NCI-H524 treated with DMSO at 0.1 percent for 48 hours (cell line): ENCODE results near the gene CDC42BPB.
"Not testable (repeated sequence)": the region's sequence is repeated elsewhere in the genome, so short reads cannot be mapped to it uniquely, and the experiment has no call there.

ENCODE experiments used
- DNase-seq: peaks from one replicate; lab custom pipeline; 2025; lab: John Stamatoyannopoulos, UW

CDC42BPB gene

DNA sequence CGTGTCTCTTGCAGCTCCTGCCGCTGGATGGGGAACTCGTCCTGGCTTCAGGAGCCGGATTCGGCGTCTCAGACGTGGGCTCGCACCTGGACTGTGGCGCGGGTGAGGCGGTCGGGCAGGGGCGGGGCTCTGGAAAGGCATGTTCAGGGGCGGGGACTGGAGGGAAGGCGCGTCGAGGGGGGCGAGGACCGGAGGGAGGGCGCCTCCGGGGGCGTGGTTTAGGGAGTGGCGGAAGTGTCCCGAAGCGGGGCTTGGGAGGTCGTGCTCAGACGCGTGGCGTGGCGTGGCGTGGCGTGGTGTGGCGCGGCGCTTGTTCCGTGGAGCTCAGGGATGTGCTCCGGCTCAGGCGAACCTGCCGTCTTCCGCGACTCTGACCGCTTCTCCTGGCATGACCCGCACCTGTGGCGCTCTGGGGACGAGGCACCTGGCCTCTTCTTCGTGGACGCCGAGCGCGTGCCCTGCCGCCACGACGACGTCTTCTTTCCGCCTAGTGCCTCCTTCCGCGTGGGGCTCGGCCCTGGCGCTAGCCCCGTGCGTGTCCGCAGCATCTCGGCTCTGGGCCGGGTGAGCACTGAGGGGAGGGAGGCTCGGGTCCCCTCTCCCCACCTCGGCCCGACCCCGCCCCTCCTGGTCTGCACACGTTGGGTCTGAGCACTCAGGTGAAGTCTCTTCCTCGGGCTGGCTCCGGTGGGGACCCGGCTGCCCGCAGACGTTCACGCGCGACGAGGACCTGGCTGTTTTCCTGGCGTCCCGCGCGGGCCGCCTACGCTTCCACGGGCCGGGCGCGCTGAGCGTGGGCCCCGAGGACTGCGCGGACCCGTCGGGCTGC lies 128.7 kb downstream of the CDC42BPB start:
- peak; percentile 25 for DNase-seq

DNA sequence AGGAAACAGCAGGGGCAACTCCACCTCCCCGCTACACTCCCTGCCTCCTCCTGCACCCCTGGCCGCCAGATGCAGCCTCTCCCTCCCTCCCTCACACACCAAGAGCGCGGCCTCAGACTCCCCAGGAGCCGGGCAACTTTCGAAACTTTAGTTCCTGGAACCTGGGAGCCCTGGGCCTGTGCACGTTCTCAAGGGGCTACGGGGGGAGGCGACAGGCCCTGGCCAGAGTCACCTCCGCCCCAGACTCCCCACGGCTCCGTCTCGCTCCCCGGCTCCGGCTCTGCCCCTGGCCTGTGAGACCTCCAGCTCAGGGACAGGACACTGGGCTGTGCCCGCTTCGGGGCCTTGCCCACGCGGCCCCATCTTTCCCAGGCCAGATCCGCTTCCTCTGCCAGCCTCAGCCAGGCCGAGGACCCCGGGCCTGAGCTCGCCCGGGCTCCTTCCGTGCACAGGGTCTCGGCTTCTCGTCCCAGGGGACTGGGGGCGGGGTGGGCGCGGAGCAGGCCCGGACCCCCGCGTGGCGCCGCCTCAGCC lies 129.4 kb downstream of the CDC42BPB start:
- DNase-seq, result no peak

DNA sequence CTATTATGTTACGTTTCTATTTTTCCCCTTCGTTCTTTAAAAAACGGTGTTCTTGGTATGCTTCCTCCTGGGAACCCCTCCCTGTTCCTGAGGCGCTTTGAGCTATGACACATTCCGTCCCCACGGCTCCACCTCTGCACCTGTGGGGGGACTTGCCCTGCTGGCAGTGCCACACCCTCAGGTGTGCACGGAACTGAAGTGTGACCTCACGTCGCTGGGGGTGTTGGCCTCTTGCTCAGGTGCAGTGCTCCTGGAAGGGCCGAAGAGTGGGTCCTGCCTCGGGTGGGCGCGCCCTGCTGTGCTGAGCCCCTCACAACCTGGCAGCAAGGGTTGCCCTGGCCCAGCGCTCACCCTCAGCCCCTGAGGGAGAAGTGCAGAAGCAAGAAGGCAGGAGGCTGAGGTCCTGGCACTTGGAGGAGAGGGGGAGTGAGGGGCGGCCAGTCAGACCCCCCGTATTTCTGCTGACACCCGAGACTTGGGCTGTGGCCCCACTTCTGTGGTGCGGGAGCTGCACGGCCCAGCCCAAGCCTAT lies 129.9 kb downstream of the CDC42BPB start:
- DNase-seq, result no peak

DNA sequence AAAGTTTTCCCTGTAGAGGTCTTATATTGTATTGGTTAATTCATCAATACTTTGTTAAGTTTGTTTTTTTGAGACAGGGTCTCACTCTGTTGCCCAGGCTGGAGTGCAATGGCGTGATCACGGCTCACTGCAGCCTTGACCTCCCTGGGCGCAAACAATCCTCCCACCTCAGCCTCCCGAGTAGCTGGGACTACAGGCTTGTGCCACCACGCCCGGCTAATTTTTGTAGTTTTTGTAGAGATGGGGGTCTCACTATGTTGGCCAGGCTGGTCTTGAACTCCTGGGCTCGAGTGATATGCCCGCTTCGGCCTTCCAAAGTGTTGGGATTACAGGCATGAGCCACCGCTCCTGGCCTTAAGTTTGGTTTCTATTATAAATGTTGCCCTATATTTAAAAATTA lies 130.5 kb downstream of the CDC42BPB start:
- not testable (repeated sequence) for DNase-seq

DNA sequence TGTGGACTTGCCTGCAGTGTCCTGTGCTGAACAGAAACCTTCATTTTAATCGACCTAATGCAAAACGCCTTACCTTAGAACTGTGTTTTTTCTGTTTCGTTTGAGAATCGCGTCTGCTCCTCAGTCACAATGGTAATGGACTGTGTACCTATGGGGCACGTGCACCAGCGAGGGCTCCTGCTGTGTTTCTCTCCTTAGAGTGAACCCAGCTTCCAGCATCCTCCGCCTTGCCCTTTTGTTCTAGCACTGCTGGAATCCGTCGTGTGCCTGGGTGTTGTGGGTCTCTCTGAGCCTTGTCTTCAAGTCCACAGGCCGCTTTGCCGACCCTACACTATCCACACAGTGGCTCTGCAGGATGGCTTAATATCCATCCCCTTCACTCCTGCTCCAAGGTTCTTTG lies 131.2 kb downstream of the CDC42BPB start:
- DNase-seq, result no peak

DNA sequence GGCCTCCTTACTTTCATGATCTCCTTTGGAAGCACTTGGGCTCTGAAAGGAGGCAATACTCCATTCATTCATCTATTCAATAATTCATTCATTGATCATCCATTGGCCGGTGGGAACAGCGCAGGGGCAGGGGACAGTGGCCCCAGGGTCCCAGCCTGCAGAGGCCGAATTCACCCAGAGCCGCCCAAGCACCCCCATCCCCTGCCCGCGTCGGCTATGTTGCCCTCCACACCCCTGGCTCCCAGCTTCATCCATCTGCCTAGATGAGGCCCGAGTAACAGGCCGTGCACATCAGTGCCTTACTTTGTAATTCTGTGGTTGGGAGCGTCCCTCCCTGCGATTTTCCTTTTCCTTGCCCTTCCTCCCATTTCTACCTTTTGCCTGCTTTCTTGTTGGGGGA lies 131.7 kb downstream of the CDC42BPB start:
- DNase-seq, result no peak

DNA sequence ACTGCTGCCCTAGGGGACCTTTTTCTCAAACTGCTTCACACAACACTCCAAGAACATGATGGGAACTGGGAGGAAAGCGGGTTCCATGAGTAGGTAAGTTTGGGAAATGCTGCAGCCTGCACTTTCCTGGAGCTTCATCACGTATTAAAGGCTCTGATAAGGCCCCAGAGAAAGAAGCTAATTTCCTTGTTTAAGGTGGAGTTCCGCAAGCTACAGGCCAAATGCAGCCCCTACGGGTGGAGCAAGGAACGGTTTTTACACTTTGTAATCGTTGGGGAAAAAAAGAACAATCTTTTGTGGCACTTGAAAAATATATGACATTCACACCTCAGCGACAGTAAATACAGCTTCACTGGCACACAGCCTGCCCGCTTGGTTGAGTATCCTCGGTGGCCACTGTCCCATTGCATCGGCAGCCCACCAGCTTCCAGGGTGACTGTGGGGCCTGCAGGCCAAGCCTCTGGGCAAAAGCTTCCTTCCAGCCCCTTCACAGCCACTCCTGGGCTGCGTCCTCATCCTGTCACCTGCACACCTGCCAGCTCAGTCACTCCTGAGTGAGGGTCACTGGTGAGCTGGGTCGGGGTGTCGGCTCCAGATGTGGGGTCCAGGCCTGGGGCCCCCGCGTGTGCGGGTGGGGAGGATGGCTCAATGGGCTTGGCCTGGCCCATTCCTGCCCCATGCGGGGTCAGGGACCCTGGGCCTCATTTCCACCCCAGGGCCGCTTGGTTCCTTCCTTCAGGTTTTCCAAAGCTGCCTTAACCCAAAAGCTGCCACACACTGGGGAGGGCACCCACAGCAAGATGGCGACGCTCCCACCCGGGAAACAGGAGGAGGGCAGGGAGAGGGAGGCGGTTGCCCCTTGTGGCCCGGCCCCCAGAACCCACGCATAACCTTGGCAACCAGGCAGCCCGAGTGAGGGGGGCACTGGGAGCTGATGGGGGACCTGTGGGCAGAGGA lies 132.4 kb downstream of the CDC42BPB start:
- no peak for DNase-seq

DNA sequence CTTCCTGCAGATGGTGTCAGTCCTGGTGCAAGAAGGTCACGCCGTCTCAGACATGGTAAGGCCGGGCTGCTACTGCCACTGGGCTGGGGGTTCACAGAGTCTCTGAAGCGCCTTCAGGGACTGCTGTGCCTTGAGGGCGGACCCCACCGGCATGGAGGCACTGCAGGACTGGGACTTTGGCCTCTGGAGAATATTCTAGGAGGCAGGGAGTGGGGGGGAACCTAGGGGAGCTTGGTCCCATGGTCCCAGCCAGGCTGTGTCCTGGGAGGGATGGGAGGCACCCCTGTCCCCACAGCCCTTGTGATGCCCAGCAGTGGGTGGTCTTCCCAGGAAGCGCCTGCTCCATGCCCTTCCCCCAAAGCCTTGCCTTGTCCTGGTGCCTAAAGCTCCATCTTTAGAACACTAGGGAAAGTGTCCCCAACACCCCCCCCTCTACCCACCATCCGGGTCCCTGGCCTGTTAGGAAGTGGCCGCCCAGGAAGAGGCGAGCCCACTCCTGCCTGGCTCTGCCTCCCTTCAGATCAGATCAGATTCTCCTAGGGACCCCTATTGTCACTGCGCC lies 133.3 kb downstream of the CDC42BPB start:
- no peak for DNase-seq

DNA sequence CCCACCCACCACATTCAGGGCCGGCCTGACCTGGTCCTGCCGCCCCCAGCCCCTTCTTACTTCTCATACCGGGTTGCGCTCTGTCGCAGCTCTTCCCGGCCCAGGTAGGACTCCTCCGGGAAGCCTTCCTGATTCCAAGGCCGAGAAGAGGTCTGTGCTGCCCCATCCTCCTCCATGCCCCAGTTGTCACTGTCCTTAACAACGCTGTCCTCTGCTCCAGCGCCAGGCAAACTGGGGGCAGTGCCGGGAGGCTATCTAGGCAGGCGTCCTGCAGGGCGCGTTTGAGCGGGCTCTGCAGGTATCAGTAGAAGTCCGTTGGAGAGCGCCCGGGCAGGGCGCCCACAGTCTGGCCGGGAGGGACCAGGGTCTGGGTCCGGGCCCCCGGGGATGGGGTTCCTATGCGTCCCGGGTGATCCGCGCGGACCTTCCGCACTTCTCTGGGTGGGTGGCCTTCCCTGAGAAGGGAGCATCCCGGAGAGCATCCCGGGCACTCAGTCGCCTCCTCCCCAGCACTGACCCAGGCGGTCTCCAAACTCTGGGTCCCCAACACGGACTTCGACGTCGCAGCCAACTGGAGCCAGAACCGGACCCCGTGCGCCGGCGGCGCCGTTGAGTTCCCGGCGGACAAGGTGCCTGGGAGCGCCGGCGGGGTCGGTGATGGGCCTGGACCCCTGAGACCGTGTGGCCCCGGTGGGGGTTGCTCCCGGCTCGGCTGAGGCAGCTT lies 134.0 kb downstream of the CDC42BPB start:
- DNase-seq, result no peak

DNA sequence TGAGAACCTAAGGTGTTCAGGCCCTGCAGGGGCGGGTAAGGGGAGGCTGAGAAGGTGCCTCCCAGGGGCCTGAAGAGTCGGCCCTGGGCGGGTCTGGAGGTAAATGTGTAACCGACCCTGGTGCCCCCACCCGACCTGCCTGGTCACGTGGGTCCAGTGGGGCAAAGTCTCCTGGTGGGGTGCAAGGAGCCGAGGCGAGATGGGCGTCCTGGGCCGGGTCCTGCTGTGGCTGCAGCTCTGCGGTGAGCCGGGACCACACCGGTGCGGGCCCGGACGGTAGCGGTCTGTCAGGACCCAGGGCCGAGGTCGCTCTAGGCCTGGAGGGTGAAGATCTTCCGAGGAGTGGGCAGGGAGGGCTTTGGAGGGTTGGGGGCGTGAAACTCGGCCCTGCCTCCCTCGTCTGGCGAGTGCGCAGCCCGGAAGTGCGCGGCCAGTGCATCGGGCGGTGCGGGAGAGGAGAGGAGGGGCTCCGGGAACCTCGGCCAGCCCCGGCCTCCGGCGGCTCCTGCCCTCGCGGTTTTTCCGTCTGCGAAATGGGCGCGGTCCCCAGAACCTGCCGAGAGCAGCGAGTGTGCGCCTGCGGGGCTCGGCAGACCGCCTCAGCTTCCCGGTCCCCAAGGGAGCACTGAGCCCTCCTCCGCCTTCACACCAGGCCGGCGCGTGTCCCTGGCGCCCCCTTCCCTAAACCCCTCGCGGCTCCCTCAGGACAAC lies 134.7 kb downstream of the CDC42BPB start, which contains the start of gene AMN:
TSS of gene AMN (plus strand) at position 174 of the 711 bp plus-strand sequence. CDS start at position 200, 26 bp downstream.
- no peak for DNase-seq

DNA sequence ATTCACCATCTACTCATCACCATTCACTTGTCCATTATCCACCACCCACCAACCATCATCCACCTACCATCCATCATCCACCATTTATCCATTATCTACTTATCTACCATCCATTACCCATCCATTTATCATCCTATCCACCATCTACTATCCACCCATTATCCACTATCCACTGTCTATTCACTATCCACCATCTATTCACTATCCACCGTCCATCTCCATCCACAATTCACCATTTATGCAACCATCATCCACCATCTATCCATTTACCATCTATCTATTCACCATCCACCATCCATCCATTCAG lies 136.4 kb downstream of the CDC42BPB start:
- no peak for DNase-seq

DNA sequence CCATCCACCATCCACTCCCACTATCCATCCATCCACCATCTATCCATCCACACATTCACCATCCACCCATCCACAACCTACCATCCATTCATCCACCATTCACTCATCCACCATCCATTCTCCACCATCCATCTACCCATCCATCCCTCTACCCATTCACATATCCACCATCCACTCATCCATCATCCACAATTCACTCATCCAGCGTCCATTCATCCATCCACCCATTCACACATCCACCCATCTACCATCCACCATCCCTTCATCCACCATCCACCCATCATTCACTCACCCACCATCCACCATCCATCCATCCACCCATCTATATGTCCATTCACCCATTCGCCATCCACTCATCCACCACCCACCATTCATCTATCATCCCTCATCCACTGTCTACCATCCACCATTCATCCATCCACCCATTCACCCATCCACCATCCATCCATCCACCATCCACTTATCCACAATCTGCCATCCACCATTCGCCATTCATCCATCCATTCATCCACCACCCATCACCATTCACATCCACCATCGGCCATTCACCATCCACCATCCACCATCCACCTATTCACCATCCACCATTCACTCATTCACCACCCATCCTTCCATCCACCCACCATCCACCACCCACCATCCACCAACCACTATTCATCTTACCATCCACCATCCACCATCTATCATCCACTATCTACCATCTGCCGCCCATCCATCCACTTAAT lies 136.9 kb downstream of the CDC42BPB start:
- no peak for DNase-seq

DNA sequence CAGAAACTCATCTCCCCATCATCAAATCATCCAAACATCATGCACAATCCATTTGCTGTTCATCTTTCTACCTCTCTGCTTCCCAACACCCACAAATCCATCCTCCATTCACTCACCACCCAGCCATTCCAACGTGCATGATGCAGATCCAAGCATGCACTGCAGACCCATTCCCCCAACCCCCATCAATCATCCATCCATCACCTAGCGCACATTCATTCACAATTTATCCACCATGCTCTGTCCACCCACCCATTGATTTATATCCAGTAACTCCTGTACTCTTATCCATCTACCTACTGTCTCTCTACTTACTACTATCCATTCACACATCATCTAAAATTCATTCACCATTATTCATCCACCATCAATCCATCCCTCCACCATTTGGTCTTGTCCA lies 138.9 kb downstream of the CDC42BPB start:
- DNase-seq, result no peak

DNA sequence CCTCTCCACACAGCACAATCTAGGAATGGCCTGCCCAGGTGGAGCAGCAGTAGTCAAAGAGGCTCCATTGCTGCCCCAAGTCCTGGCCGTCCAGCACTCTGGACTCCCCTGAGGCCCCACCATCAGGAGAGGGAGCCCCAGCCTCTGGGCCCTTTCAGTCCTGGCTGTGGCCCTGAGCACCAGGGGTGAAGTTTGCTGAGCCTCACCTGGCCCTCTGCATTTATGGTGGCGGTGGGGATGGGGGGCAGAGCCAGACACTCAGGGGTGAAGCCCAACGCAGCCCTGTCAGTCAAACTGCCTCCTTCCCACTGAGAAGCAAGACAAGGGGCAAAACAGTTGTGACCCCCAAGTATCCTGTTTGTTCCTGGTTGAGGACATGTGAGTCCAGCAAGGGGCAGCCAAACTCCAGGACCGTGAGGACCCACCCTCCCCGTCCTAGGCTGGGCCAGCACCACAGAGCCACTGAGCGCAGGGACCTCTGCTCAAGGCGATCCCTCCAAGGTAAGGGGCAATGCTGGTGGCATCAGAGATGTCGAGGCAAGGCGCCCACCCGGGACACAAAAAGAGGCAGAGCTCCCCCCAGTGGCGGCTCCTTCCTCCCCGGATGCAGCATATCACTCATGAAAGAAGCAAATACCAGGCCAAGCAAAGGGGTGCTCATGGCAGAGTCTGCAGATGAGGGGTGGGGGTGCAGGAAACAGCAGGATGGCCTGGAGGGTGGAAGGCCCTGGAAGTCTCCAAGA lies 139.7 kb downstream of the CDC42BPB start:
- no peak for DNase-seq

DNA sequence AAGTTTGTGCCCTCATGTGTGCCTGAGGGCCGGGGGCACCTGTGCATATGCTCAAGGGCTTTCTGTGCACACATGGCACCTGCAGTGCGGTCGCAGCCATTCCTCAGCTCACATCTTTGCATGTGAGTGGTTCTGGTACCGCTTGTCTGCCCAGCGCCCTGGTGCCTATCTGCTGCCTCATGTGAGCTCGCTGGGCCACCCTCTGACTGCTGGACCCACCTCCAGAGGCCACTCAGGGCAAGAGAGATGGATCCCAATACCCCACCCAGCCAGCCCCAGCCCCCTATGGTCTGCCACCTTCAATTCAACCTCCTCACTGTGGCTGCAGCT lies 140.3 kb downstream of the CDC42BPB start:
- DNase-seq, result no peak

DNA sequence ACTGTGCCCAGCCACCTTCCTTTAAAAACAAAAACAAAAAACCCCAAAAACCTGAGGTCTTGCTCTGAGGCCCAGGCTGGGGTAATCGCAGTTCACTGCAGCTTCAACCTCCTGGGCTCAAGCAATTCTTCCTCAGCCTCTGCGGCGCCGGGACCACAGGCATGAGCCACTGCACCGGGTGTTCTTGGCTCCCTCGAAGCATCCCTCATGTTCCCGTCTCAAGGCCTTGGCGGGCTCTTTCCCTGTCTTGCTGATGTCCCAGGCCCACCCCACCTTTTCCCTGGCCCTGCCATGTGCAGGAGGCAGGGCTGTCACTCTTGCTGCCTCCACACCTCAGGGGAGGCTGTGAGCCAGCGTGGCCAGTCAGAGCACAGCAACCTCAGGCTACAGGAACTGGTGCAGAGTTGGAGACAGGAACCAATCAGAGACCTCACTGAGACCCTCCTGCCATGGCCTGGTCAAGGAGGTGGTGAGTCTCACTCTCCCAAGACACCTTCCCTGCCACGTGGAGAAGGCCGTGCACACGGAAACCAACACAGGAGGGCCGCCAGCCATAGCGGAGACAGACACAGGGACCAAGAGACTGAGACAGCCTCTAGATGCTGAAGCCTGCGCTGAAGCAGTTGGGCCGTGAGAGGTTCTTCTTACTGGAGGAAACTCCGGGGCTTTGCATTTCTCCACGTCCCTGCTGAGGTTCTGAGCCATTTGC lies 140.8 kb downstream of the CDC42BPB start:
- no peak for DNase-seq

DNA sequence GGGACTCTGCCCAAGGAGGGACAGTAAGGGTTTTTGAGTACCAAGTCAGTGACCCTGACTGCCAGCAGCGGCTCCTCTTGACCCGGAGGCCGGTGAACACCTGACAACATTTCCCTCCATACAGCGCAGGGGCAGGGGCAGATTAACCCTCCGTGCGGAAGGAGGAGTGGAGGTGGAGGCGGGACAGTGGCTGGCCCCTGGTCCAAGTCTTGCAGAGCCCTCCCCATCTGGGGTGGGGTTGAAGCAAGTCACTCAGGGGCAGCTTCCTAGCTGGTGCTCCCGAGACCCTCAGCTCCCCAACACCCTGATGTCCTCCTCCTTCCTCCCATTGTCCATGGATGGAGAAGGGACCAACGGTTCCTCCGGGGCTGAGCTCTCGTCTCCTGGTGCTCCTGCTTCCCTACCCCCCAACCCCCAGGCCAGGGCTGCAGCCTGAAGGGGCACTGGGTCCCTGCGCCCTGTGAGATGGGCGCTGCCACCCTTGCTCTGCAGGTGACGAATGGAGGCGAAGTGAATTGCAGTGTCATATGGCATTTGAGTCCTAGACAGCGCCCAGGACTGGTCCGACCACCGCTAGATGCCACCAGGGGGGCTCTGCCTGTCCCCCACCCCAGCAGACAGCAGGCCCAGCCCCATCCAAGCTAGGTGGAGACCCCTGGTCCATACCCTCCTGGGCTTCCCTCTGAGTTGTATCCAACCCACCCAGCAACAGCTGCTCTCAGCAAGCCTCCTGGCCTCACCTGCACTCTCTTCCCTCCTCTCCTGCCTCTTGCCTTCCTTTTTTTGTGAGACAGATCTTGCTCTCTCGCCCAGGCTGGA lies 141.8 kb downstream of the CDC42BPB start:
- no peak for DNase-seq
